ENCODE data around the gene NKX6-1.
A peak's percentile ranks its signal among the peaks of the same experiment; 100 is the strongest.

The NKX6-1 gene

DNA sequence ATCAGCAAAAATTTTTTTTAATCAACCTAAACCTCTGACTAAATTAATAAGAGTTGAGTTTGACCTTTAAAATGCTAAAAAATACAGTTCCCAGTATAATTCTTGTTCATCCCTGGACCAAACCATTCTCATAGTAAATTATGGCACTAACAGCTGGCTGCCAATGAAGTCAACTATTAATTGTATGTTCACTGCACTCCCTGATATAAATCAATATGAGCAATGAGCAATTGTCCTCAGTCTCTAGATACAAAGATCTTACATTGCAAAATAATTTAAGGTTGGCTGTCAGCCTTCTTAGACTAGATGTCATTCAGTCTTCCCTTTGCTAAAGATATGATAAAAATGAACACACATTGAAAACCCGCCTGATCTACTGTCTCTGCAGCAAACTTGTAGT is 39.3 kb downstream of the NKX6-1 start:
- TF ChIP-seq CTCF (conservative IDR thresholded peaks at IDR 0.05; ENCODE audit: low read depth, low read length) = no peak
- no peak overlapping the region for H3K4me3 ChIP-seq (ENCODE audit: low read depth, low read length)
- DNase-seq (ENCODE audit: low read depth) = no peak

DNA sequence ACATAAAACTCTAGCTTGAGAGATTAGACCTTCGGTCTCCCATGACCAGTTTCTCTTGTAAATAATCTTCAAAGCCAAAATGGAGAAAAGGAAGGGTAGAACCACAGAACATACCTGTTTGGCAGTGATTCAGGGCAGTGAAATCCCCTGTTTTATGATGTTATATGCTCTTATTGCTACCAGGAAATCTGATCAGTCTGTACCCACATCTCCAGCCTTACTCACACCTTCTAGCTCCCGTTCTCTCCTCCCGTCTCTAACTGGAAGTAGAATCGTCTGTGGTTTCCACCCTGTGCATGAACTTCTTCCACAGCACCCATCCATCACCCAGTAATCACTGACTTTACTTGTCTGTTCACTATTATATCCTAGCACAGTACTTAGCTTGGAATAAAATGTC is 42.9 kb downstream of the NKX6-1 start:
- TF ChIP-seq CTCF (conservative IDR thresholded peaks at IDR 0.05; ENCODE audit: low read depth, low read length) = no peak
- DNase-seq (ENCODE audit: low read depth) = no peak

DNA sequence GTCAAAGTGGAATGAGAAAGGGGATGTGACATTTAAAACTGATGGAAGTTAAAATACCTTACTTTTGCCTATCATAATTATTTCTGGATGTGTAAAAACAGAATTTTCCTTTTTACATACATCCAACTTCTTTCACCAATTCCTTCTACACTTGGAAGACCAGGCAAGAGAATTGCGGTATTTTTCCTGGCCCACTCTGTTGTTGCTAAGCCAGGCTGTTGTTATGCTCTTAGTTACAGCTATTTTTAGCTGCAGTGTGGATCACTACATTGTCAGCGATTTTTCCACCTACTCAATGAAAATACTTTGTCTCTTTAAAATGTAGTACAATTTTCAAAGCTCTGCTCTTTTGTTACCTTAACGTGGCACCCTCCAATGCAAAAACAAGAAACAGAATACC is 43.4 kb downstream of the NKX6-1 start:
- no peak overlapping the region for H3K4me3 ChIP-seq (ENCODE audit: low read depth, low read length)
- TF ChIP-seq CTCF (conservative IDR thresholded peaks at IDR 0.05; ENCODE audit: low read depth, low read length) = no peak
- peak; percentile 6 for DNase-seq (ENCODE audit: low read depth)

More for the DNA sequence above, 42.9 kb downstream of the NKX6-1 start:
- no peak overlapping the region for H3K4me3 ChIP-seq (ENCODE audit: low read depth, low read length)

- TF ChIP-seq CTCF (conservative IDR thresholded peaks at IDR 0.05; ENCODE audit: low read depth, low read length) = peak; percentile 64
- peak; percentile 43 for DNase-seq (ENCODE audit: low read depth)
- no peak overlapping the region for H3K4me3 ChIP-seq (ENCODE audit: low read depth, low read length)
Observed at GRCh38 chr4:84451546-84451945, 47.5 kb downstream of the NKX6-1 start.

- no peak for TF ChIP-seq CTCF (conservative IDR thresholded peaks at IDR 0.05; ENCODE audit: low read depth, low read length)
- DNase-seq (ENCODE audit: low read depth) = no peak
- no peak overlapping the region for H3K4me3 ChIP-seq (ENCODE audit: low read depth, low read length)
Observed at GRCh38 chr4:84443523-84443922, 55.6 kb downstream of the NKX6-1 start.

DNA sequence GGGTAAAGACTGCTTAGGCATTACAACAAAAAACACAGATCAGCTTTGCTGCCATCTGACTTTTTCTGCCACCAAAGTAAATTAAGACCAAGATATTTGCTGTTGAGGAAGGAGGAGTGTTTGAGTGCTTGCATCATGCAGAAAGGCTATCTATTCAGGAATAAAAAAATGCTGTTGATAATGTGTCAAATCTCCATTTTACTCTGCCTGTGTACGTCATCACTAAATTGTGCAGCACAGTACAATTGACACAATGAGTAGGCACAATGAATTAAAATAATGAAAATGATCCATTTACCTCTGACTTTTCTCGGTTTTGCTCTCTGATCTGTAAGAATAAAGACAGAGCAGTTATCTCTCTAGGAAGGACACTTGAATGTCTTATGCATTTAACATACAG is 56.3 kb downstream of the NKX6-1 start:
- H3K4me3 ChIP-seq (ENCODE audit: low read depth, low read length) = no peak overlapping the region
- no peak for DNase-seq (ENCODE audit: low read depth)
- no peak for TF ChIP-seq CTCF (conservative IDR thresholded peaks at IDR 0.05; ENCODE audit: low read depth, low read length)
